GM23248 (cell line): ENCODE measurements around the gene PPM1K. TPM values are rescaled to one million over a fixed set of nuclear protein-coding genes. Genes with fewer than 3 reads are reported as not detected.

Source experiments
- DNase-seq: peaks from one replicate; pipeline ENCODE4 v3.0.0-alpha.2; 2015
- H2AFZ ChIP-seq: fragments of 200-600 bp; sonication (generic); 2 replicates; pipeline ENCODE4 v1.6.1; 2016; ENCODE audit warnings: antibody characterized with exemption
- H3F3A ChIP-seq: fragments of 200-600 bp; sonication (generic); 2 replicates; pipeline ENCODE4 v1.6.1; 2016; ENCODE audit warnings: mild to moderate bottlenecking, antibody characterized with exemption, mixed run types; ENCODE audit not compliant: insufficient read depth
- H3K27ac ChIP-seq: fragments of 200-600 bp; sonication (generic); 2 replicates; pipeline ENCODE4 v1.5.1; 2016; ENCODE audit warnings: mild to moderate bottlenecking
- H3K27me3 ChIP-seq: fragments of 200-600 bp; sonication (generic); replicated peaks from 2 replicates; pipeline ENCODE4 v1.6.1; 2016; ENCODE audit warnings: mild to moderate bottlenecking; ENCODE audit not compliant: insufficient read depth
- H3K36me3 ChIP-seq: fragments of 200-600 bp; sonication (generic); 2 replicates; pipeline ENCODE4 v1.6.1; 2016; ENCODE audit warnings: low read depth, mild to moderate bottlenecking
- H3K4me1 ChIP-seq: fragments of 200-600 bp; sonication (generic); 2 replicates; pipeline ENCODE4 v1.6.1; 2016; ENCODE audit warnings: mild to moderate bottlenecking; ENCODE audit not compliant: insufficient read depth
- H3K4me2 ChIP-seq: fragments of 200-600 bp; sonication (generic); one replicate; pipeline ENCODE4 v1.6.1; 2016; ENCODE audit warnings: mild to moderate bottlenecking; ENCODE audit not compliant: unreplicated experiment
- H3K4me3 ChIP-seq: fragments of 200-600 bp; sonication (generic); 2 replicates; pipeline ENCODE4 v1.5.1; 2016; ENCODE audit warnings: mild to moderate bottlenecking
- H3K79me2 ChIP-seq: fragments of 200-600 bp; sonication (generic); 2 replicates; pipeline ENCODE4 v1.6.1; 2016; ENCODE audit warnings: mild to moderate bottlenecking; ENCODE audit not compliant: insufficient read depth
- H3K9ac ChIP-seq: fragments of 200-600 bp; sonication (generic); 2 replicates; pipeline ENCODE4 v1.6.1; 2016; ENCODE audit warnings: mild to moderate bottlenecking
- H3K9me2 ChIP-seq: fragments of 200-600 bp; sonication (generic); 2 replicates; pipeline ENCODE4 v1.6.1; 2016; ENCODE audit warnings: mixed run types, mild to moderate bottlenecking, moderate library complexity; ENCODE audit not compliant: insufficient read depth
- H3K9me3 ChIP-seq: fragments of 200-600 bp; sonication (generic); one replicate; pipeline ENCODE4 v1.6.1; 2017; ENCODE audit warnings: low read depth
- H4K20me1 ChIP-seq: fragments of 200-600 bp; sonication (generic); 2 replicates; pipeline ENCODE4 v1.6.0; 2016; ENCODE audit not compliant: insufficient read depth
- EZH2 ChIP-seq: fragments of 200-600 bp; sonication (generic); IDR thresholded peaks from 2 replicates; pipeline ENCODE4 v1.6.1; 2018; ENCODE audit warnings: antibody characterized with exemption, mild to moderate bottlenecking; ENCODE audit not compliant: insufficient read depth, poor library complexity, severe bottlenecking
- EZH2phosphoT487 ChIP-seq: fragments of 200-600 bp; sonication (generic); IDR thresholded peaks from 2 replicates; pipeline ENCODE4 v1.6.1; 2018; ENCODE audit warnings: antibody characterized with exemption, moderate library complexity, mild to moderate bottlenecking, low read depth; ENCODE audit not compliant: insufficient read depth
- WGBS, 2 experiments: methylation state at CpG; one replicate each; pipeline ENCODE4 v1.1.6; 2015 to 2017; ENCODE audit warnings: low lambda C conversion rate in 2 of 2, low coverage in 1 of 2; ENCODE audit errors: missing lambda C conversion rate in 2 of 2; 5-methylcytosine and 5-hydroxymethylcytosine counted together
- in situ Hi-C: fragments of 300-500 bp; cut with MboI; formaldehyde crosslinking; loops from 2 replicates; pipeline ENCODE4 v1.15.0; 2020
- polyA plus RNA-seq: library from polyadenylated mRNA; unstranded; fragments of >200 nt; fragmentation: Nextera tagmentation; extraction: Ambion mirVana; gene quantifications from 2 replicates; pipeline ENCODE4 v1.2.1, GENCODE V29; 2016
- total RNA-seq: library from RNA; depleted of rRNA; stranded (reverse); fragments of >200 nt; shearing (Covaris generic); gene quantifications from 2 replicates; pipeline ENCODE4 v1.2.3, GENCODE V29; 2014

Gene PPM1K
- total and polyA plus RNA-seq, 2 experiments from 2014 or later: 4.3 to 8.2 TPM

- in situ Hi-C loops: no loop called here
- H3F3A ChIP-seq: no peaks in the 10 kb centered on the region
- H4K20me1 ChIP-seq: no peaks in the 10 kb centered on the region
- H3K4me1 ChIP-seq: no peaks in the 10 kb centered on the region
- no peaks in the 10 kb centered on the region for H3K9me3 ChIP-seq
- H3K27me3 ChIP-seq: no peaks in the 10 kb centered on the region
- TF ChIP-seq EZH2 (no peak), EZH2phosphoT487 (no peak)
- H3K4me2 ChIP-seq: no peak overlapping the region
- H3K4me3 ChIP-seq: no peak overlapping the region
- no peak overlapping the region for H3K27ac ChIP-seq
- no peaks in the 10 kb centered on the region for H3K36me3 ChIP-seq
- 71 to 86% methylated on average over 3 of the region's 3 CpGs for WGBS, 2 experiments
- no peak for DNase-seq
- no peak overlapping the region for H2AFZ ChIP-seq
- H3K79me2 ChIP-seq: no peaks in the 10 kb centered on the region
- H3K9ac ChIP-seq: no peak overlapping the region
- H3K9me2 ChIP-seq: no peaks in the 10 kb centered on the region
Measured at GRCh38 chr4:88251924-88252323, 32.4 kb downstream of the PPM1K start.

DNA sequence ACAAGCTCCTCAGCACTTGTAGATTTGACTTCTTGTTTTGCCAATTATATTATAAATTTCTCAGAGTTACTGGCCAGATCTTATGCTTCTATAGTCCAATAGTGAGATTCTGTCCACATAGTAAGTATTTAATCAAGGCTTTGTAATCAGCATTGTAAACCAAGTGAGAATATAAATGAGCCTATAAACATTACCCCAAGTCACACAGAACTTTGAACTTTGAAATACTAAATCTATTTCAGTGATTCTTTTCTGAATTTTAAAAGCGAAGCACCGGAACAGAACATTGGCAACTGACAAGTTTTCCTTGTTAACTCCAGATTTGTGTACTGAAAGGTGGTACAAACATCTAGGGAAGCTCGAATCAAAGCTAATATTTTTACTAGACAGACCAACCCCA lies 37.2 kb downstream of the PPM1K start:
- no peaks in the 10 kb centered on the region for H3K4me1 ChIP-seq
- H3K27ac ChIP-seq: no peak overlapping the region
- H3K9me3 ChIP-seq: no peaks in the 10 kb centered on the region
- in situ Hi-C loops: no loop called here
- no peak overlapping the region for H3K4me3 ChIP-seq
- no peak overlapping the region for H2AFZ ChIP-seq
- H3K4me2 ChIP-seq: no peak overlapping the region
- no peaks in the 10 kb centered on the region for H3K36me3 ChIP-seq
- H3K27me3 ChIP-seq: no peaks in the 10 kb centered on the region
- no peak overlapping the region for H3K9ac ChIP-seq
- no peaks in the 10 kb centered on the region for H3F3A ChIP-seq
- no peaks in the 10 kb centered on the region for H4K20me1 ChIP-seq
- no peaks in the 10 kb centered on the region for H3K9me2 ChIP-seq
- no peak for DNase-seq
- TF ChIP-seq EZH2 (no peak), EZH2phosphoT487 (no peak)
- 70 to 73% methylated on average over 3 of the region's 3 CpGs for WGBS, 2 experiments
- no peaks in the 10 kb centered on the region for H3K79me2 ChIP-seq

GRCh38 chr4:88246600-88246999 lies 37.8 kb downstream of the PPM1K start:
- H3K9ac ChIP-seq: no peak overlapping the region
- H3K79me2 ChIP-seq: no peaks in the 10 kb centered on the region
- H3K9me3 ChIP-seq: no peaks in the 10 kb centered on the region
- no peak overlapping the region for H3K4me2 ChIP-seq
- H3K27ac ChIP-seq: no peak overlapping the region
- no peaks in the 10 kb centered on the region for H3K27me3 ChIP-seq
- in situ Hi-C loops: no loop called here
- H3K4me1 ChIP-seq: no peaks in the 10 kb centered on the region
- H3K9me2 ChIP-seq: no peaks in the 10 kb centered on the region
- no peaks in the 10 kb centered on the region for H4K20me1 ChIP-seq
- 40 to 42% methylated on average over 2 of the region's 2 CpGs for WGBS, 2 experiments
- H2AFZ ChIP-seq: no peak overlapping the region
- no peaks in the 10 kb centered on the region for H3K36me3 ChIP-seq
- H3K4me3 ChIP-seq: no peak overlapping the region
- H3F3A ChIP-seq: no peaks in the 10 kb centered on the region
- TF ChIP-seq EZH2: no peak
- no peak for TF ChIP-seq EZH2phosphoT487
- DNase-seq: no peak

- 43 to 48% methylated on average over 10 to 17 of the region's 17 CpGs for WGBS, 2 experiments
- H4K20me1 ChIP-seq: no peaks in the 10 kb centered on the region
- no peak overlapping the region for H3K4me2 ChIP-seq
- no peaks in the 10 kb centered on the region for H3F3A ChIP-seq
- no peaks in the 10 kb centered on the region for H3K36me3 ChIP-seq
- H3K9me3 ChIP-seq: no peaks in the 10 kb centered on the region
- no peak for DNase-seq
- no peak for TF ChIP-seq EZH2phosphoT487
- TF ChIP-seq EZH2: no peak
- no peak overlapping the region for H2AFZ ChIP-seq
- H3K4me3 ChIP-seq: no peak overlapping the region
- H3K9ac ChIP-seq: no peak overlapping the region
- H3K79me2 ChIP-seq: no peaks in the 10 kb centered on the region
- no peaks in the 10 kb centered on the region for H3K9me2 ChIP-seq
- H3K27me3 ChIP-seq: no peaks in the 10 kb centered on the region
- in situ Hi-C loops: no loop called here
- H3K27ac ChIP-seq: no peak overlapping the region
- H3K4me1 ChIP-seq: no peaks in the 10 kb centered on the region
Measured at GRCh38 chr4:88244816-88245579, 39.4 kb downstream of the PPM1K start.
